Activated T-cell treated with anti-CD3 and anti-CD28 coated beads, Interleukin-2, amount 50 U/mL, for 1 hour (primary cell): ENCODE results near the gene C1QTNF1.

Experiments
- DNase-seq: peaks from one replicate; pipeline ENCODE4 v3.0.0-alpha.2; 2020

Gene C1QTNF1, protein sequence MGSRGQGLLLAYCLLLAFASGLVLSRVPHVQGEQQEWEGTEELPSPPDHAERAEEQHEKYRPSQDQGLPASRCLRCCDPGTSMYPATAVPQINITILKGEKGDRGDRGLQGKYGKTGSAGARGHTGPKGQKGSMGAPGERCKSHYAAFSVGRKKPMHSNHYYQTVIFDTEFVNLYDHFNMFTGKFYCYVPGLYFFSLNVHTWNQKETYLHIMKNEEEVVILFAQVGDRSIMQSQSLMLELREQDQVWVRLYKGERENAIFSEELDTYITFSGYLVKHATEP

DNA sequence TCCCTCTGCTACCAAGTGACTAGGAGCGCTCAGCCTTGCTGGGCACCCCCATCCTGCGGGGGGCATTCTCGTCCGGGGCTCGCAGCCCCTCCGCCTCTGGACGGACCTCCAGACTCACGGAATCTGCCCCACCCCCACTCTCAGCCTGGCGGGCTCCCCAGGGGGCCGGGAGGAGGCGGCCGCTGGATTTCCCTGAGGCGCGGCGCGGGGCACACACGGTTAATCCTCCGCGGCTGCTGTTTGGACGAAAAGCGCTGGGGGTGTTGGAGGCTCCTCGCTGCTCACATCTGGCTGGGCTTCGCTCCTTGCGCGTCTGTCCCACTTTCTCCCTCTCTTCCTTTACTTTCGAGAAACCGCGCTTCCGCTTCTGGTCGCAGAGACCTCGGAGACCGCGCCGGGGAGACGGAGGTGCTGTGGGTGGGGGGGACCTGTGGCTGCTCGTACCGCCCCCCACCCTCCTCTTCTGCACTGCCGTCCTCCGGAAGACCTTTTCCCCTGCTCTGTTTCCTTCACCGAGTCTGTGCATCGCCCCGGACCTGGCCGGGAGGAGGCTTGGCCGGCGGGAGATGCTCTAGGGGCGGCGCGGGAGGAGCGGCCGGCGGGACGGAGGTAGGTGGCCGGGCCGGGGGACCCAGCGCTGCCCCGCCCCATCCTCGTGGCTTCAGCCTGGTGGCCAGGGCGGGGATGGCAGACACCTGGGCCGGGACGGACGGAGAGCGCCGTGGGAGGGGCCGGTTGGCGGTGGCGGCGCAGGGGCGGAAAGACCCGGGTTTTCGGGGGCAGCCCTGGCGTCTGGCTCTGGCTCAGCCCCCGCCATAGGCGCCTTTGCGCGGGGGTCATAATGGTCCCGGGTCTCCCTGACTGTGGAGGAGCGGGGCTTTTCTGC lies at the start of gene C1QTNF1:
Gene C1QTNF1, plus strand, starts transcription at position 284 of the 886 bp plus-strand sequence. CDS start 19,800 bp downstream, outside the sequence.
- DNase-seq, result peak; percentile 41

DNA sequence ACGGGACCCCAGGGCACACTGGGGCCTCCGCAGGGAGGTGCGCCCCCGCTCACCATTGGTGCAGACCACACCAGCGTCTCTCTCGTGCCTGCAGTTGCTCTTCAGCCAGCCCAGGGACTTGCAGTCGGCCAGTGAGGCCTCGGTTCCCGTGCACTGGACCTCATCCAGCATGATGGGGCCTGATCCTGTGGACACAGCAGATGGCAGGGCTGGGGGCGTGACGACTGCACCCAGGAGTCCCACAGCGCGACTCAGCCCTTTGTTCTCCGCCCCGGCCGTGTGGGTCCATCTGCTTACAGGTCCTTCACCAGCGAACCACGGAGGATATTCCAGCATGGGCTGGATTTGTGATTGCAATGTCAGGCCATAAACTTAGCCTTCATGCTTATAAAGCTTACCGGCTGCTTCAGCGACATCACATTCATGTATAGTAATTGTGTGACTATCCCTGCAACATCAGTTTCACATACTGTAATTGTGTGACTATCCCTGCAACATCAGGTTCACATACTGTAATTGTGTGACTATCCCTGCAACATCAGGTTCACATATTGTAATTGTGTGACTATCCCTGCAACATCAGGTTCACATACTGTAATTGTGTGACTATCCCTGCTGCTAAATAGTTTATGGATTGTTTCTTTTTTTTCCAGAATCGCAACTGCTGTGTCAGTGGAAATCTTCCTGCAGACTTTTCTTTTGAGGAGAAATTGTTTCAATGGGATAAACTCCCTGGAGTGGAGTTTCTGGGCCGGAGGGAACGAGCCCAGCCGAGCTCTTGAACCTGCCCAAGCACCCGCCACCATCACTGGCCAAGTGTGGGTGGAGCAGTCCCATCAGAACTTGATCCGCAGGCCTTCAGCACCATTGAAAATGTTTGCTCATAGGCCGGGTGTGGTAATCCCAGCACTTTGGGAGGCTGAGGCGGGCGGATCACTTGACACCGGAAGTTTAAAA lies 49.1 kb upstream of the C1QTNF1 start:
- DNase-seq, result no peak

DNA sequence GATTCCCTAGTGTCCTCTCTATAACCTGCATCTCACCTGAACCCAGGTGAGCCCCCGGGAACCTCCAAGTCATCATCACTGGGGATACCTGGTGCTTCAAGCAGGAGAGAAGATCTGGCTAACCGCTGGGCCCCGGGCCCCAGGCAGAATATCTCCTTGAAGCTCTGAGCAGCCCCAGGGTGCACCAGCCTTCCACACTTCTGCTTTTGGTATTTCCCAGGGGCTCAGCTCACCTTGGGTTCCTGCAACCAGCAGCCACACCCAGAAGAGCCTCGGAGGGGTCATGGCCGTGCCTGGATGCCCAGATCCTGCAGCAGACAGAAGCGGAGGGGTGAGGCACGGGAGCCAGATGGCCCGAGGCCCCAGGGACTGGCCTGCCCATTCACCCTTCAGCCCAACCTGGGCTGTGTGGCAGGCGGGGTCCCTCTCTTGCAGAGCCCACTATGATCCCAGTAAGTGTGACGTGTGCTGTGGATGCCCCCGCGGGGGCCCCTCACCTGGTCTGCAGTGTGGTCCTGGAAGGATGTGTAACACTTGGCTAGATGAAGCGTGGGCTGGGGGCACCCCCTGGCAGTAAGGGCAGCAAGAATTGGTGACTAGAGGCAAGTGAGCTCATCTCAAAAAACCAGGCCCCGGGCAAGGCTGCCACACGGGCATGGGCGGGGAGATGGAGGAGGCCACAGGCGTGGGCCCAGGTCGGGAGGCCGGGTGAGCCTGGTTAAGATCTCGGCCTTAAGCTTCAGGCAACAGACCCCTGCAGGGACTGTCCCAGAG lies 46.9 kb upstream of the C1QTNF1 start:
- DNase-seq, result no peak

DNA sequence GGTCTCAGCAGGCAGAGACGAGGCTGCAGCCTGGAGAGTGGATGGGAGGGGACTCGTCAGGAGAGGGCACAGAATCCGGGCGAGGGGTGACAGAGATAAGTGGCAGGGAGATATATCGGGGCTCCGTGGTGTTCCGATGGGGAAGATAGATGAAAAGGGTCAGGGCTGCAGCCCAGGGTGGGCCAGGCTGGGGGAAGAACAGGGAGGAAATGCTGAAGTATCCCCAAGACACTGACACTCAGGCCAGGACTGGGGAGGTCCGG lies 46.4 kb upstream of the C1QTNF1 start:
- no peak for DNase-seq

DNA sequence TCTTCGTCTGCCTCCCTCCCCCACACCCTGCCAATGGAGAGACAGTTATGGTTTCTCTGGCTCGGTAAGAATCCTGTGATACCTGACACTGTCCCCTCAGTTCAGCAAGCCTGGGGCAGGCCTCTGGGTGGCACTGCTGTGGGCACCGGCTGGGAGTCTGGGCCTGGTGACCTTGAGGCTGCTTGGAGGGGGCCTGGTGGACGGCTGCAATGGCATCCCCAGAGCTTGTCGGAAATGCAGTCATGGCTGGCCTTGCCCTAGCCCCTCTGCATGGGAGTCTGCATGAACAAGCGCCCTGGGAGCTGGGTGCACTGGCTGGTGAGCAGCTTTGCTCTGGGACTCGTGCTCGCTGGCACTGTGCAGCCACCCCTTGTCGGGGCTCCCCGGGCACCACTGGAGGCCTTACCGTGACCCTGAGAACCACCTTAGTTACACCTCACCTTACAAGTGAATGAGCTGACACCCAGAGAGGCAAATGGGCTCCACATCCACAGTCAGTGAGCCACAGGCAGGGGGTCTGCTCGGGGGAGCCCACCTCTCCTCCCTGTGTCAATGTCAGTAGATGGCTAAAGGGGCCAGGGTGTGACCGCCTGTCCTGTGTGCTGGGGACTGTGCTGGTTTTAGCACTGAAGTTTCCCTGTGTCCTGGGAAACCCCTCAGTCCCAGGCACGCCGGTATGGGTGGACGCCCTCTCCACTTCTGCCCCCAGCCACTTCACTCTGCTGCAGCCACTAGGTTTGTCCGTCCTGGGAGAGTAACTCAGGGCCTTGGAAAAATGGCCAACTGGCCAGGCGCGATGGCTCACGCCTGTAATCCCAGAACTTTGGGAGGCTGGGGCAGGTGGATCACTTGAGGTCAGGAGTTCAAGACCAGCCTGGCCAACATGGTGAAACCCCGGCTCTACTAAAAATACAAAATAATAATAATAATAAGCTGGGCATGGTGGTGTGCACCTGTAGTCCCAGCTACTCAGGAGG lies 45.7 kb upstream of the C1QTNF1 start:
- DNase-seq, result no peak

DNA sequence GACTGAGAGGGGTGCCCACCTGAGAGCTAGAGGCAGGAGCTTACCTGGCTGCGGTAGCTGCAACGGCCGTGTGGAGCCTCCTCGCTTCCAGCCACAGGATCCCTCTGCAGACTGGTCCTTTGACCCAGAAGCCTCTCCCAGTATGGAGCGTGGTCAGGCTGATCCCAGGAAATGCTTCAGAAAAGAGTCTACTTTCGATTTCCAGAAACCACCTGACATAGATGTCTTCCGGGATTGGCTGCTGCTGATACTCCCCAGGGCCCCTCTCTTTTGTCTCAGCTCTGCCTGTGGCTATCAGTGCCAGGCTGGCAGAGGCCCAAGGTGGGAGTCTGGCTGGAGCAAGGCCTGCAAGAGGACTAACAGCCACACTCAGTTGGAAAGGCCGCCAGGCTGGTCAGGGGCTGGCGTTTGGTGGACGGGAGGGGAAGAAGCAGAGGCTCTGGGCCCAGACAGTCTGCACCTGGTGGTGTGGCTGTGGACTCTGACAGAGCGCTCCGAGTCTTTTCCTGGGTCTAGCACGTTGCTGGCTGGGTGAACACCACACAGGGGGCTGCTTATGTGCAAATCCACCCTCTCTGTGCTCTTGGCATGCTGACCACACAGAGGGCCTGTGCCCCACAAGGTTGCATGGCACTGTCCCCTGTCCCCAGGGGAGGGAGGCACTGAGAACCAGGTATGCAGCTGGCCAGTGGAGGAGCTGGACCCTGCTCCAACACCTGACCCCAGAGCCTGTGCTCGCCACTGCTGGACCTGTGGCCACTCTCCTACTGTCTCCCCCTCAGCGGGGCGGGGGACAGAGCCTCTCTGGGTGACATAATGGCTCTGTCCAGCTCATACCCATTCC lies 44.0 kb upstream of the C1QTNF1 start, which contains the start of gene LGALS3BP:
Gene LGALS3BP, minus strand, starts transcription at position 144 of the 844 bp plus-strand sequence. CDS start 2,732 bp downstream, outside the sequence.
- peak; percentile 33 for DNase-seq

DNA sequence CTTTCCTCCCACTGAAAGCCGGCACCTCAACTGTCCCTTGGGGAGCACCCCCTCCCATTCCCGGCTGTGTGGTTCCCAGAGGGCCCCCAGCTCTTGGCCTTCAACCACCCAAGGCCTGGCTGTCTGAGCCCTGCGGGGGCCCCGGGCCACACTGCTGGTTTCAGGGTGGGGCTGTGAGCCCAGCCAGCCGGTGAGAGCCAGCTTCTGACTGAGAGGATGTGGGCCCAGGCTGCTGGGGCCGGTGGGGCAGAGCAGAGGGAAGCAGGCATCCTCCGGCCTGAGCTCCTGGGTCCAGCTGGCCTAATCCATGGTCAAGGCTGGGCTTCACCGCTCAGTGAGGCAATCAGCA lies 43.4 kb upstream of the C1QTNF1 start:
- no peak for DNase-seq

DNA sequence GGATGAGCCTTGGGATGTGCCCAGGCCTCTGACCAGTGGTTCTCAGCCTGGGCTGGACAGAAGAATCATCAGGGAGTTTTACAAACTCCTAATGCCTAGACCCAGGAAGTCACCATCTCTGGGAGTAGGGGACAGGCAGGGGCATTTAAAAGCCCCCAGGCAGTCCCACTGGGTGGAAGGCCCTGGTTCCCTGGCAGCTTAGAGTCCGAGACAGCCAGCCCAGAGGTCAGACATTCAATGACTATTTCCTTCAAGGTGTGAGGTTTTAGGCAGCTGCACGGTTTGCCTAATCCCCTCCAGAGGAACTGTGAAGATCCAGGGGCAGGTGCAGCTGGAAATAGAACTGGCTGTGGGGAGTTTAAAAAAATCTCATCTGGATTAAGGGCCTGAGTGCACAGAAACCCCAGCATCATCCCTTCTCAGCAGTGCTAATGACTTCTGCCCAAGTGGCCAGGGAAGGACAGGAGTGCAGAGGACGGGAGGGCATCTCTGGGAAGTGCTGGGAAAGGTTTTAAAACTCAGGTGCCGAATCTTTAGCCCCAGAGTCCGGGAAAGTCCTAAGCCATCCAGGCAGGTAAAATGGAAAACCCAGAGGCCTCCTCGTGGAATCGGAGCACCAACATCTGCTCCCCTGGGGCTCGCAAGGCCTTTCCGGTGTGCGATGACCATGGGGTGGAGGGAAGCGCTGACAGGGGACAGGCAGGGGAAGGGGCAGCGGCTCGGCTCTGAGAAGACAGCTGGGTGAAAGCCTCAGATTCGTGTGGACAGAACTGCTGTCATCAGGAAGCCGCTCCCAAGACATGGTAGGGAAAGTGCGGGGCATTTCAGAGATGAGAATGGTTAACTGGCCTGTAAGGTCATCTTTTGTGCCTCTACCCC lies 42.7 kb upstream of the C1QTNF1 start:
- DNase-seq, result no peak

DNA sequence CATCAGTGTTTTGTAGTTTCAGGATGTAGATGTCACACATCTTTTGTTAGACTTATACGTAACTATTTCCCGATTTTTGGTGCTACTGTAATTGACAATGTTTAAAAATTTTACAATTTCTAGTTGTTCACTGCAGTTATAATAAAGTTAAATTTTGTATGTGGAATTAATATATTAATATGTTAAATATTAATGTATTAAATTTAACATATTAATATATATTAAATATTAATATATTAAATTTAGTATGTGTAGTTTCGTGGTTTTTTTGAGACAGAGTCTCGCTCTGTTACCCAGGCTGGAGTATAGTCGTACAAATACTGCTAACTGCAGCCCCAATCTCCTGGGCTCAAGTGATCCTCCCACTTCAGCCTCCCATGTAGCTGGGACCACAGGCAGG lies 38.6 kb upstream of the C1QTNF1 start:
- DNase-seq, result no peak

DNA sequence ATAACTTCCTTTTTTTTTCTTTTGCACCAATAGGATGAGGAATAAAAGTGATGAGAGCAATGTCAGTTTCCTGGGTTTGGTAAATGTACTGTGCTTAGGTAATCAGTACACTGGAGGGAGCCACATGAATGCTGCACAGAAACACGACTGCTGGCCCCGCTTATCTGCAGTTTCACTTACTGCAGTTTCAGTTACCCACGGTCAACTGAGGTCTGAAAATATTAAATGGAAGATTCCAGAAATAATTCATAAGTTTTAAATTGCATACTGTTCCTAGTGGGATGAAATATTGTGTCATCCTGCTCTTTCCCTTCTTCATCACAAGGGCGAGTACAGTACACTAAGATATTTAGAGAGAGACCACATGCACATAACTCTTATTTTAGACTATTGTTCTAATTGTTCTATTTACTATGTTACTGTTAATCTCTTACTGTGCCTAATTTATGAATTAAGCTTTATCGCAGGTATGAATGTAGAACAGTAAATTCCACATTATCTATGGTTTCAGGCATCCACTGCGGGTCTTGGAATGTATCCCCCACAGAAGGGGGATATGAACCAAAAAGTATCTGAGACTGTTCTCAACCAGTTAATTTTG lies 37.8 kb upstream of the C1QTNF1 start:
- no peak for DNase-seq

DNA sequence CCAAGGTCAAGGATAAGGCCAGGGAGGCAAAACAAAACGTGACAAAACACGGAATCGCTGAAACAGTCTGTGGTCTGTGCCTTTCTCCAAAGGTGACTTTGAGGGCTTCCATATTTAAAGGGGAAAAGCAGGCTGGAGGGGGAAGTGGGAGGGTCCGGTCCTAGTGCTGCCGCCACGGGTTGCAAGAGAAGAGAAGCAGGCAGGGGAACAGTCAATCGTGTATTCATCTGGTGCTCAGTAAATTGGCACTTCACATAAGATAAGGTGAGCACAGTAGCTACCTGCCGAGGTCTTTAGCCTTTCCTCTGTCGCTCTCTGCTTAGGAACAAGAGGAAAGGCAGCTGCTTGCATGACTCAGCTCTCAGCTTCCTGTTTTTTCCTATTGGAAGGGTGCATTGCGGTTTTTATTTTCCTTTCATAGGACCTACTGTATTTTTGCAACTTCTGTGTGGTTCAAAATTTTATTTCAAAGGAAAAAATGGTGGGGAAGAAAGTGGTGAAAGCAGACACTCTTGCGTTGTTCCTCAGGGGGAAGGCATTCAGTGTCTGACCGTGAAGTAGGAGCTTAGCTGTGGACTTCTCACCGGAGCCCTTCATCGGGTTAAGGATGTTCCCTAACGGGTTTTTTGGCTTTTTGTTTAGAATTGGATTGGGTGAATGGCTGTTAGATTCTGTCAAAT lies 37.2 kb upstream of the C1QTNF1 start:
- no peak for DNase-seq

DNA sequence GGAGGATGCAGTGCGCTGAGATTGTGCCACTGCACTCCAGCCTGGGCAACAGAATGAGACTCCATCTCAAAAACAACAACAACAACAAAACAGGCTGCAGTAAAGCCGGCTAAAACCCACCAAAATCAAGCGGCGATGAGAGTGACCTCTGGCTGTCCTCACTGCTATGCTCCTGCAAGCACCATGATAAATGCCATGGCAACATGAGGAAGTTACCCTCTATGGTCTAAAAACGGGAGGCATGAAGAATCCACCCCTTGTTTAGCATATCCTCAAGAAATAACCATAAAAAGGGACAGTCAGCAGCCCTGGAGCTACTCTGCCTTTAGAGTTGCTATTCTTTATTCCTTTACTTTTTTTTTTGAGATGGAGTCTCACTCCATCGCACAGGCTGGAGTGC lies 35.8 kb upstream of the C1QTNF1 start:
- DNase-seq, result no peak

DNA sequence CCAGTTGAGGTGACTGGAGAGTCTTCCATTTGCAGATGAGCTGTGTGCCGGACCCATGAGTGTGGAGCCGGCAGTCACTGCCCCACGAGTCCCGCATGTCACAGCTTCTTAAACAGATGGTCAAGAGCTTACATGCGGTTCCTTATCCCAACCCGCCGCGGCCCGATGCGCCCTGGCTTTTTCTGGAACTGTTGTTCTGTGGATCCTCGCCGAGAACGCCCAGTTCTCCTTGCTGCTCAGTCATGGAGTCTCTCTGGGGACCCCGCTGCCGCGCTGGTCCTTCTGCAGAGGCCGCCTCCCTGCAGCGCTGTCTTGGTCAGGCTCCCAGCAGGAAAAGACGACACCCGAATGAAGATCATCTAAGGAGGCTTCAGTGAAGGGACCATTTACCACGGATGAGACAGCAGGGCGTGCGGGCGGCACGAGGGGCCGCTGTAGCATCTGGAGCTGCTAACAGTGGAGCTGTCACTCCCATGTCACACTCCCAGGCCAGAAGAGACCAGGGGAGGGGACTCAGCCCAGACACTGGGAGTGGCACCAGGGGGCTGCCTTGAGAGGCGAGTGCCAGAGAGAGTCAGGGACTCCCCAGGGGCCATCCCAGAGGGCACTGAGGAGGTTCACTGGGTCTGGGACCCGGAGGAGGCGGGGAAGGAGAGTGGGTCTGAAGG lies 33.5 kb upstream of the C1QTNF1 start:
- no peak for DNase-seq

DNA sequence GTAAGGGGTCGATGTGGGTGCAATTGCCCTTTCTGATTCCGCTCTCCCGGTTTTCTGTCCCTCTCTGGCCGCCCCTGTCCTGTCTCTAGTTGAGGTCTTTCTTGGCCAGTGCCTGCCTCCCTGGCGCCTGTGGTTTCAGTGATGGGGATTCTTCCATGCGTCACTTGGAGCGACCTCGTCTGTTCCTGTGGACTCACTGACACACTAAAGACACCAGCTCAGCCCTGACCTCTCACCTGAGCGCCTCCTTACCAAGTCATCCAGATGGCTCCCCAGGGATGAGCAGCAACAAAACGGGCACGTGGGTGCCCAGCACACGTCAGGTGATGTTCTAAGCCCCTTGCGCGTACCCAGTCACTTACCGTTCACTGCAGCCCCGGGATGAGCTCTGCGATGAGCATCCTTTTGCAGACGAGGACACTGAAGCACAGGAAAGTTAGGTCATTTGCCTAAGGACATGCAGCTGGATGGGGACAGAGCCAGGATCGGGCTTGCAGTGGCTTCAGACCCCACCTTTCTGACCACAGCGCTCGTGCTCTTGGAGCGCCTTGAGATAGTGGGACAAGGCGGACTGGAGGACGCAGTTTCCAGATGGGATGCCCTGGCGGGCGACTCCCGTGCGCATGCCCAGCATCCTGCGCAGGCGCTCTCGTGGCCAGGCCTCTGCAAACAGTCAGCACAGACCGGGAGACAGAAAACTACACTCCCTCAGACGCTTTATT lies 32.8 kb upstream of the C1QTNF1 start:
- DNase-seq, result no peak

DNA sequence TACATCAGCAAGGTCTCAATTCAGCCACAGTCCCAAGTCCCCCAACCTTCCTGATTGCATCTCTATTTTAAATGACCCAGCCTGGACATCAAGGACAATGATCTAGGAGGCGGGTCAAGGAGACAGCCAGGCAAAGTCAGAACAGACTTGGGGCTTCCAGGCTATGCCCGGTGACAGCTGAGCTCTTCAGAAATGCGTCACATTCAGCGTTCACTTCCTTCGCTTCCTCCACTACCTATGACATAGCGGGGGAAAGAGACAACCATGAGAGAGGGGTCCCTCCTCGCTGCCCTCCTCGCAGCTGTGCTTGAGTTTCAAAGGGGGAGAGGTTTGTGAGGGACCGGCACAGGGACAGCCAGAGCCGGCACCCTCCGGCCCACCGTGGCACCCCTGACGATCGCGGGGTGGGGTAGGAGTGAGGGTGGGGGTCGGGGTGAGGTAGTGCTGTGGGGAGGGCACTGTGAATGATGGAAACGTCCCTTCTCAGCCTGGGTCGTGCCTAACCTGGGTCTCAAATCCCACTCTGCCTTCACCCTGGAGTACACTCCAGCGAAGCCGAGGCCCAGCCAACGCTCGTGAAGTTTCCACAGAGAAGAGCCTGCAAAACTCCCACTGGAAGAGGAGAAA lies 31.9 kb upstream of the C1QTNF1 start:
- DNase-seq, result peak; percentile 13

DNA sequence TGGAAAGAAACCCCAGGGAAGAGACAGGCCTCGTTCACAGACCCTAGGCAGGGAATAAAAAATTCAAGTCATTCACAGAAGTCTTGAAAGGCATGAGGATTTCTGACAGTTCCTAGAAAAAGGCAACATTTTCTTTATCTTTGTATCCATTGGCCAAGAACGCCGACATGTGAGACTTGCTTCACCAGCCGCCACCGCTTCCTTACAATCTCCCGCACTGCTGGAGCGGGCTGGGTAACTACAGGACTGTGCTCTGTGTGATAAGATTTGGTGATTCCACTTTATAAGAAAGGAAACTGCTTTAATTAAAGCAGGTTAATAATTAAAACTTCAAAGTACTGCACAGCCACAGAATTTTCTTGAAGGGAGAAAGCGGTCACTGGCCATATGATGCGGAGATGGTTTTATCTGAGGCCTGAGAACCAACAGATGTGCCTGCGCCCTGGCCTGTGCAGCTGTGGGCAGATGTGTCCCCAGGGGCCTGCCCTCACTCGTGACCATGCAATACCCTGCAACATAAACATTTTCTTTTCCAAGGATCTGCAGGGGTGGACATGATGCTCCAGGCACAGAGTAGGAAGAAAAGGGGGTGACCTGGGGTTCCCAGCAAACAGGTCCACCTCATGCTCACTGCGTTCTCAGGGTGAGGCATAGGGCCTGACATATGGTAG lies 31.3 kb upstream of the C1QTNF1 start:
- no peak for DNase-seq
